ENCODE data around the gene ZNF398.
"Not testable (repeated sequence)": the region's sequence is repeated elsewhere in the genome, so short reads cannot be mapped to it uniquely, and the experiment has no call there.

- not testable (repeated sequence) for TF ChIP-seq ZNF221 (tag by site-specific recombination; IDR thresholded peaks at IDR 0.05; ENCODE audit: borderline replicate concordance); CTCF (tag by site-specific recombination; IDR thresholded peaks at IDR 0.05); SP3 (tag by site-specific recombination; IDR thresholded peaks at IDR 0.05); ZNF776 (tag by site-specific recombination; IDR thresholded peaks at IDR 0.05; ENCODE audit: borderline replicate concordance); ZNF16 (tag by site-specific recombination; IDR thresholded peaks at IDR 0.05; ENCODE audit: low read depth); ZBTB6 (tag by site-specific recombination; IDR thresholded peaks at IDR 0.05)
Observed at GRCh38 chr7:149226366-149226765, 79.1 kb downstream of the ZNF398 start.

Data from HEK293 (cell line).